Measurements from ENCODE around the gene GCC1.
"Not testable (repeated sequence)": the region's sequence is repeated elsewhere in the genome, so short reads cannot be mapped to it uniquely, and the experiment has no call there.

Gene GCC1

DNA sequence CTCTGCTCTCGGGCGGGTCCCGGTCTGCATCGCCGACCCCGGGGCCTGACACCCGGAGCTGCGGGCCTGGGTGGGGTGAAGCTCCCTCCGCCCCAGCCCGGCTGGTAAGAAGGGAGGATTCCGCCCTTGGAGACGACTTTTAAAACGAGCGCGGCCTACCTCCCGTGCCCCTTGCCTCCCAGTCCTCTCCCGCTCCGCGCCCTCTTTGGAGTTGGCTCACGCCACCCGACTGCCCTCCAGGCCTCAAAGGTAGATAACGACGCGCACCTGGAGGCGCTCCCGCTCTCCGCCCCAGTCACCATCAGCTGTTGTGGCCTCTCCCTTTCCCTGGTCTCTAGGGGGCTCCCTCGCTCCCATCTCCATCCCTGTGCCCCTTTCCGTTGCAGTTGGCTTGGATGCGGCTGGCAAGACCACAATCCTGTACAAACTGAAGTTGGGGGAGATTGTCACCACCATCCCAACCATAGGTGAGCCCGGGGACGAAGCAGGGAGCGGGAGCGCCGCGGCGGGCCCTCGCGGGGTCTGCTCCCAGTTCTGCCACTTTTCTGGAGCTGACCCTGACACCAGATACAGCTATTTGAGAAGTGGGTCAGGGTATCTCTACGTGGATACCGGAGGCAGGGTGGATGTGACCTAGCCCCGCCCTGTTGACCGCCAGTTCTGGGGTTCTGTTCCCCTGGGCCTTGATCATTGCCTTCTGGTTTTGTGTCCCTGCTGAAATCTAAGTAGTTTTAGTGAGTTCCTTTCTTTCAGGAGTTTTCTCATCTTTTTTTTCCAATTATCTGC, 3.5 kb upstream of the GCC1 start:
- peak; percentile 19 for DNase-seq

- DNase-seq = peak; percentile 81
Observed at GRCh38 chr7:127588019-127588696, 2.8 kb upstream of the GCC1 start, which contains the start of gene ARF5. Gene ARF5, plus strand, starts transcription at chr7:127588411. Its CDS starts 88 bp downstream, at chr7:127588499.

GRCh38 chr7:127587663-127588018, 2.2 kb upstream of the GCC1 start:
- no peak for DNase-seq

- no peak for DNase-seq
Observed at GRCh38 chr7:127586346-127586745, 950 bp upstream of the GCC1 start.

DNA sequence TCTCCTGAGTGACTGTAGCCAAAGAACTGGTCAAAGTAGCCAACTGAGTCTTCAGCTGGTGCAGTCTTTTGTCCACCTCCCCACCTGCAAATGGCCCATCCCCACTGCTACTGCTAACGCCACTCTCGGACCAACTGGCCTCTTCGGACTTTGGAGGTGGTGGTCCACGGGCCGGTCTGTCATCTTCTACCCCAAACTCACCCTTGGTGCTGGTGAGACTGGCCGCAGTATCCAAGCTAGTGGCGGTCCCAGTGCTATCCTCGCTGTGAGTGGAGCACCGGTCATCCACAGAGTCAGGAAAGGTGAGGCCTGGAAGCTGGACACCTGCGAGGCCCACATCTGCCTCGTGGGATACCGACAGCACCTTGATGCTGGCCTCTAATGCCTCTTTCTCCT, 750 bp downstream of the GCC1 start:
- no peak for DNase-seq

DNA sequence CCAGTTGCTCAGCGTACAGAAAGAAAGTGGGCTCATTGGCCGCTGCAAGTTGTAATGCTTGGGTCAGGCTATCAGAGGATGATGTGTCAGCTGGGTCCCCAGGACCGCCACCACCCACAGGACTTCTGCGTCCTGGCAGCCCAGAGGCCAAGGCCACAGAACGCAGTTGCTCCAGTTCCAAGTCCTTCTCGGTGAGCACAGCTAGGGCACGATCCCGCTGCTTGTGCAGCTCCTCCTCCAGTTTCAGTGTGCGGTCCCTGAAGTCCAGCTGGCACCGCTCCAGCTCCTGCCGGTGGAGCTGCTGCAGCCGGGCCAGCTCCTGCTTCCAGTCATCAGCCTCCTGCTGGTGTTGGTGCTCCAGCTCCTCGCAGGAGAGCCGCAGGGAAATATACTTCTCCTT, 3.0 kb downstream of the GCC1 start:
- no peak for DNase-seq

DNA sequence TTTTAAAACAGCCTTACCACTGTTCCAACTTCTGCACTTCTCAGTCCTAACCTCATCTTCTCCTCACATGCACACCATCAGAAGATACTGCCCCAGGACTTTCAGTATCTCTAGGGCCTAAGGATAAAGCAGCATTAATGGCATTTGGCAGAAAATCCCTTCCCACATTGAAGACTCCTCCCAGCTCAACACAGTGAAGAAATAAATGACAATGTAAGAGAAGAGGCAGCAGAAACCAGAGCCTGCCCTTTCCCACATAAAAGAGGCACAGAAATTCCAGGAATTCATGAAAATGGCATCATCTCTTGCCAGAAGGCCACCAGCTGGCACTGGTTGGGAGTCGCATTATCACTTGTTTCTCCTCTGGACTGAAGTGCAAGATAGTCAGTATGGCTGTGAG, 3.7 kb downstream of the GCC1 start:
- no peak for DNase-seq

- no peak for DNase-seq
Observed at GRCh38 chr7:127580612-127581011, 4.8 kb downstream of the GCC1 start.

DNA sequence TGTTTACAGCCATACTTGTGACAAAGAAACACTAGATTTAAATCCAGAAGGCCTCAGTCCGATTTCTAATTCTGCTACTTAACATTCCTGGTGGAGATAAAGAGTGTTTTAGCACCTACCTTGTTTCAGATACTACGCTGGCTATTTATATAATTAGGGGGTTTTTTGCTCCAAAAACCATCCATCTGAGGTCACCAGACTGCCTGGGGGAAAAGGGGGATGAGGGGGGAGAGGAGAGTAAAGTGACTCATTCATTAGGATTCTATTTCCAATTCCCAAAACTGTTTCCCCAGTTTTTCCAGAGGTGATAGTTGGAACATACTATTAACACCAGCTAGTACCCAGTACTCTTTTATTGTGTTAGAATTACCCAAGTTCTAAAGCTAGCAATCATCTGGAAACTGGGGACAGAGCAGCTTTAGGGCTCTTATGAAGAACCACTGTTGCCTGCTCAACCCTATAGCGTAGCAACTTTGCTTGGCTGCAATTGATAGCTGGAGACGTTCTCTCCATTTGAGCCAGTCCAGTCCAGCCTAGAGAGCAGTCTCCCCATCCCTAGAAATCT, 6.6 kb downstream of the GCC1 start:
- no peak for DNase-seq

GRCh38 chr7:127578036-127578684, 7.2 kb downstream of the GCC1 start:
- DNase-seq = no peak

DNA sequence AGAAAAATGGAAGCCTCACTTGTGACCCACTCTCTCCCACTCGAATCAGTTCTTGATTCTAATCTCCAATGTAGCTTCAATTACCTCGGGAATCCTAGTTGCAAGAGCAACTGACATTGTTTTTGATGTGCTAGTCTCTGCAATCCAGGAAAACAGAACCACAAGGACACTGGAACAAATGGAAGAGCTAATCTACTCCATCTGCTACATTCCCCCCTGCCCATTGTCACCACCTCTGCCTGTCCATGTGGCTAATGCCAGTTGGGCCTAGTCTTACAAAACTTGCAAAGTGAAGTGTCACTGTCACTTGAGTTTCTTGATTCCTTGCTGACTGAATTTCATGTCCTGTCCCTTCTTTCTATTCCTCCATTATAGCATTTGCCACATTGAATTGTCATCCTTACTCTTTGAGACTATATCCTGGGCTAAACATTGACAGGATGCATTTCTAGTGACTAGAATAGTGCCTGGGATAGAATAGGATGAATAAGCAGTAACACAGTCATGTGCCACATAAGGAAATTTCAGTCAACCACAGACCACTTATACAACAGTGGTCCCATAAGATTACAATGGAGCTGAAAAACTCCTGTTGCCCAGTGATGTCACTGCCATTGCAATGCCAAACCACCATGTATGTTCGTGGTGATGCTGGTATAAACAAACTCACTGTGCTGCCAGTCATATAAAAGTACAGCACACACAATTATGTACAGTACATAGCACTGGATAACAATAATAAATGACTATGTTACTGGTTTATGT, 13.5 kb downstream of the GCC1 start:
- no peak for DNase-seq

DNA sequence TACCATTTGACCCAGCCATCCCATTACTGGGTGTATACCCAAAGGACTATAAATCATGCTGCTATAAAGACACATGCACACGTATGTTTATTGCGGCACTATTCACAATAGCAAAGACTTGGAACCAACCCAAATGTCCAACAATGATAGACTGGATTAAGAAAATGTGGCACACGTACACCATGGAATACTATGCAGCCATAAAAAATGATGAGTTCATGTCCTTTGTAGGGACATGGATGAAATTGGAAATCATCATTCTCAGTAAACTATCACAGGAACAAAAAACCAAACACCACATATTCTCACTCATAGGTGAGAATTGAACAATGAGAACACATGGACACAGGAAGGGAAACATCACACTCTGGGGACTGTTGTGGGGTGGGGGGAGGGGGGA, 17.4 kb downstream of the GCC1 start:
- DNase-seq = not testable (repeated sequence)

- no peak for DNase-seq
Observed at GRCh38 chr7:127566242-127566641, 19.2 kb downstream of the GCC1 start.

GRCh38 chr7:127557803-127558202, 27.6 kb downstream of the GCC1 start:
- DNase-seq = no peak

- DNase-seq = no peak
Observed at GRCh38 chr7:127556404-127556803, 29.0 kb downstream of the GCC1 start.

DNA sequence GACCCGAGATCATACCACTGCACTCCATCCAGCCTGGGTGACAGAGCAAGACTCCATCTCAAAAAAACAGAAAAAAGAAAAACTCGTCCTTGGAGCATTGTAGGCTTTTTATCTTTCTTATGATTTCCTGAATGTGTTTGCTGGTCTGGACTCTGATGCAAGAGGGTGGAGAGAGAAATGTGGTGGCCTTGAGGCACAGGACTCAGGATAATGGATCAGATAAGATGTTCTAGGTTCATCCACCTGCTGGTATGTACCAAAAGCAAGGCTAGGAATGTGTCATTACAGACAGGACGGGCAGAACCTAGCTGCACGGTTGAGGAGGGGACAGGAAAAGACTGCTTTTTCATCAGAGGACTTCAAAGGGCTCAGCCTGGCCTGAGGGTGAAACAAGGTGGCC, 33.5 kb downstream of the GCC1 start:
- no peak for DNase-seq

- no peak for DNase-seq
Observed at GRCh38 chr7:127550247-127550646, 35.1 kb downstream of the GCC1 start.

- no peak for DNase-seq
Observed at GRCh38 chr7:127546313-127546712, 39.1 kb downstream of the GCC1 start.

- no peak for DNase-seq
Observed at GRCh38 chr7:127541548-127541947, 43.8 kb downstream of the GCC1 start.

DNA sequence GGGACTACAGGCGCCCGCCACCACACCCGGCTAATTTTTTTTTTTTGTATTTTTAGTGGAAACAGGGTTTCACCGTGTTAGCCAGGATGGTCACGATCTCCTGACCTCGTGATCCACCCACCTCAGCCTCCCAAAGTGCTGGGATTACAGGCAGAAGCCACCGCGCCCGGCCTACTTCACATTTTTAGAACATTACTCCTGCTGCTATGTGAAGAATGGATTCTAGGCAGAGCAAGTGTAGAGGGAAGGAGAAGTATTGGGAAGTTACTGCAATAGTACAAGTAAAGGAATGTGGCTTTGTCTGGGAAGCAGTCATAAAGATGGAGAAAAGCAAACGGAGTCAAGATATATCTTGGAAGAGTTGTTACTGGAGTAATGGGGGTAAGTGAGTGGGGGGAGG, 44.9 kb downstream of the GCC1 start:
- not testable (repeated sequence) for DNase-seq

DNA sequence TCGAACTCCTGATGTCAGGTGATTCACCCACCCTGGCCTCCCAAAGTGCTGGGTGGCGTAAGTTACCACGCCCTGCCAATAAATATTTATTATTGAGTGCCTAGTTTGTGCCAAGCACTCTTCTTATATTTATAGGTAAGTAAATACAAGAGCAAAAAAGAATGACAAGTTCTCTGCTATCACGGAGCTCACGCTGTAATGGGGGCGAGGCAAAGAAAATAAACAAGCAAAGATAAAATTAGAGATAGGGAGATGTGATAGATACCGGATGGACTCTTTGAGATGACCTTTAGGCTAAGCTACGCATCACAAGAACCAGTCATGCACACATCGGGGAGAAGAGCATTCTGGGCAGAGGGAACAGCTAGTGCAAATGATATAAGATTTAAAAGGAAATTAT, 46.3 kb downstream of the GCC1 start:
- no peak for DNase-seq

- DNase-seq = no peak
Observed at GRCh38 chr7:127536741-127537140, 48.7 kb downstream of the GCC1 start.

DNA sequence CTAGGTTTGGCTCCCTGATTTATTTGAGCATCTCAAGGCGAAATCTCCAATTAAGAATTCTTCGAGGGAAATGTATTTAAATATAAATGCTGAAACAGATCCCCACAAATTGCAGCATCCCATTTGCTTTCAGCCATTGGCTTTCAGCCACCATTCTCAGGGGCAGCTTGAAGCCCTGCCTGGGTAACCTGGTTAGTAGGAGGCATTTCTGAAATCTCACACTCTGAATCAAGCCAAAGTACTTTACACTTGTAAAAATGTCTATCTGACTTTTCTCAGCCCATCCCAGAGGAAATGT, 49.1 kb downstream of the GCC1 start:
- DNase-seq = no peak
